AG04449 (cell line): ENCODE data around the gene CERKL.

ENCODE experiments used
- CTCF ChIA-PET: fragments of 350-600 bp; formaldehyde crosslinking; extraction: SDS; loops from one replicate; lab custom pipeline; 2021; ENCODE audit warnings: antibody characterized with exemption; lab: Yijun Ruan, JAX
- POLR2A ChIA-PET: fragments of 400-600, 350-600 bp; formaldehyde crosslinking; extraction: SDS; loops from one replicate; lab custom pipeline; 2020; ENCODE audit warnings: antibody characterized with exemption, inconsistent platforms; lab: Yijun Ruan, JAX
- DNase-seq: peaks from one replicate; pipeline ENCODE4 v3.0.0-alpha.2; 2010; ENCODE audit warnings: low read depth, low spot score
- H3K4me3 ChIP-seq: 2 replicates; pipeline ENCODE4 v1.5.1; 2011; ENCODE audit warnings: low read depth, mild to moderate bottlenecking, control low read depth, low read length
- CTCF ChIP-seq: IDR thresholded peaks from one replicate; pipeline ENCODE4 v1.5.1; 2011; ENCODE audit warnings: mild to moderate bottlenecking, moderate library complexity, low read length, control low read depth, inconsistent platforms; ENCODE audit not compliant: insufficient read depth; ENCODE audit errors: missing control alignments

The CERKL gene

GRCh38 chr2:181516992-181517391 is 139.9 kb downstream of the CERKL start:
- CTCF ChIA-PET, result no interaction called here
- POLR2A ChIA-PET, result no interaction called here
- H3K4me3 ChIP-seq, result no peak overlapping the region
- TF ChIP-seq CTCF, result no peak
- no peak for DNase-seq

- POLR2A ChIA-PET, result no interaction called here
Observed at GRCh38 chr2:181515719-181516118, 141.2 kb downstream of the CERKL start.

GRCh38 chr2:181500201-181500600 is 156.7 kb downstream of the CERKL start:
- no peak for TF ChIP-seq CTCF
- DNase-seq, result no peak
- POLR2A ChIA-PET, result no interaction called here
- no peak overlapping the region for H3K4me3 ChIP-seq
- CTCF ChIA-PET, result no interaction called here

More at GRCh38 chr2:181515719-181516118, 141.2 kb downstream of the CERKL start:
- TF ChIP-seq CTCF, result no peak
- CTCF ChIA-PET, result no interaction called here
- H3K4me3 ChIP-seq, result no peak overlapping the region
- no peak for DNase-seq

GRCh38 chr2:181499231-181499630 is 157.7 kb downstream of the CERKL start:
- TF ChIP-seq CTCF, result no peak
- DNase-seq, result no peak
- CTCF ChIA-PET, result interaction anchor here (1.1 kb wide), 1 partner anchor 216 kb away, joined by 3 read pairs; no protein-coding TSS in a partner anchor
- POLR2A ChIA-PET, result no interaction called here
- no peak overlapping the region for H3K4me3 ChIP-seq
